Hepatocyte (in vitro differentiated cells): Measurements from ENCODE around the gene CCDC136.

Source experiments
- EZH2 ChIP-seq: fragments of 200-600 bp; sonication (generic); IDR thresholded peaks from 2 replicates; pipeline ENCODE4 v1.6.1; 2016; ENCODE audit warnings: antibody characterized with exemption, mild to moderate bottlenecking, borderline replicate concordance
- TF ChIP-seq, protein P1 (sequence below): fragments of 200-600 bp; sonication (generic); IDR thresholded peaks from 2 replicates; pipeline ENCODE4 v1.5.1; 2016; ENCODE audit warnings: antibody characterized with exemption, mild to moderate bottlenecking; ENCODE audit not compliant: poor library complexity

DNA sequence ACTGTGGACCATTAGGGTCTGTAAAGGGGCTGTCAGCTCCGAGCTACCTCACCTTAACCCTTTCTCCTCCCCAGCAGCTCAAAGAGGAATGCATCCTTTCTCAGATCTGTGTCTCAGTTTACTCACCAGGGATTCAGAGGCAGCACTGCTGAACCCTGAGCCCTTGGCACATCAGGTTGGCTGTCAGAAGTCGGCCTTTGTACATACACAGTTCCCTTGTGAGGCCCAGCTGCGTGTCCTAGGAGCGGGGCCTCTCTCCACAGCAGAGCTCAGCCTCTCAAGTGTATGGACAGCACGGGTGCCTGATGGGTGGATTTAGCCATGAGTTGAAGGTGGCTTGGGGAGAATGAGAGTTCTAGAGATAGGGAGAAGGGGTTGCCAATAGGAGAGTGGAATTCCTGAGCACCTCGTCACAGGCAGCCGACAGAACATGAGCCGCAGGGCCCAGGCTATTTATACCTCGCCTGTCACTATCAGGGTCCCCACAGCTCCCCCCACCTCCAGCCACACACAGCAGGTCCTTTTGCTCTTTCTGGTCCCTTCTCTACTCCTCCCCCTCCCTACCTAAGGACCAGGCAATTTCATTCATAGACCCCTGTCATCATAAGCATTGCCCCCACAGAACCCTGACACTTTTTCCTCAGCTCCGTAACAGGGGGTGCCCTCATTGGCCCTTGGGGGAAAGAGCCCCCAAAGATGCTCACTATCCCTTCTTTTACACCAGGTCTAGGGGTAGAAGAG is 36.4 kb downstream of the CCDC136 start:
- TF ChIP-seq, protein P1, sequence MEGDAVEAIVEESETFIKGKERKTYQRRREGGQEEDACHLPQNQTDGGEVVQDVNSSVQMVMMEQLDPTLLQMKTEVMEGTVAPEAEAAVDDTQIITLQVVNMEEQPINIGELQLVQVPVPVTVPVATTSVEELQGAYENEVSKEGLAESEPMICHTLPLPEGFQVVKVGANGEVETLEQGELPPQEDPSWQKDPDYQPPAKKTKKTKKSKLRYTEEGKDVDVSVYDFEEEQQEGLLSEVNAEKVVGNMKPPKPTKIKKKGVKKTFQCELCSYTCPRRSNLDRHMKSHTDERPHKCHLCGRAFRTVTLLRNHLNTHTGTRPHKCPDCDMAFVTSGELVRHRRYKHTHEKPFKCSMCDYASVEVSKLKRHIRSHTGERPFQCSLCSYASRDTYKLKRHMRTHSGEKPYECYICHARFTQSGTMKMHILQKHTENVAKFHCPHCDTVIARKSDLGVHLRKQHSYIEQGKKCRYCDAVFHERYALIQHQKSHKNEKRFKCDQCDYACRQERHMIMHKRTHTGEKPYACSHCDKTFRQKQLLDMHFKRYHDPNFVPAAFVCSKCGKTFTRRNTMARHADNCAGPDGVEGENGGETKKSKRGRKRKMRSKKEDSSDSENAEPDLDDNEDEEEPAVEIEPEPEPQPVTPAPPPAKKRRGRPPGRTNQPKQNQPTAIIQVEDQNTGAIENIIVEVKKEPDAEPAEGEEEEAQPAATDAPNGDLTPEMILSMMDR, result no peak
- TF ChIP-seq EZH2, result no peak
